SK-MEL-5 (cell line): ENCODE data around the gene PYGB. TPM values are rescaled to one million over a fixed set of nuclear protein-coding genes. Genes with fewer than 3 reads are reported as not detected.
"Not testable (repeated sequence)": the region's sequence is repeated elsewhere in the genome, so short reads cannot be mapped to it uniquely, and the experiment has no call there.

Source experiments
- DNase-seq: peaks from one replicate; pipeline ENCODE4 v3.0.0-alpha.2; 2016; ENCODE audit warnings: low read depth, low spot score
- in situ Hi-C: cut with HindIII; loops from 2 replicates; pipeline ENCODE4 v1.10.0; 2016; ENCODE audit warnings: low sequenced_read_pairs, high pct_unique_total_duplicates, low pct_unique_long_range_greater_than_20kb
- total RNA-seq: library from RNA; depleted of rRNA; stranded (reverse); fragments of >200 nt; shearing (Covaris generic); gene quantifications from 2 replicates; pipeline ENCODE4 v1.2.3, GENCODE V29; 2014

The PYGB gene
- total RNA-seq, 1 experiment from 2014 or later, result 446 TPM

GRCh38 chr20:25308671-25309394 lies 60.9 kb downstream of the PYGB start:
- in situ Hi-C loops, result no loop called here
- DNase-seq, result no peak

GRCh38 chr20:25309395-25310267 lies 61.7 kb downstream of the PYGB start:
- in situ Hi-C loops, result no loop called here
- peak; percentile 37 for DNase-seq

- DNase-seq, result peak; percentile 90
- in situ Hi-C loops, result no loop called here
Measured at GRCh38 chr20:25310268-25310920, 62.5 kb downstream of the PYGB start.

GRCh38 chr20:25310921-25311728 lies 63.2 kb downstream of the PYGB start:
- in situ Hi-C loops, result no loop called here
- no peak for DNase-seq

- DNase-seq, in situ Hi-C loops: not testable (repeated sequence)
Measured at GRCh38 chr20:25312716-25313115, 64.8 kb downstream of the PYGB start.

- in situ Hi-C loops, result no loop called here
- DNase-seq, result no peak
Measured at GRCh38 chr20:25313593-25313992, 65.7 kb downstream of the PYGB start.

- in situ Hi-C loops, result no loop called here
- DNase-seq, result peak; percentile 62
Measured at GRCh38 chr20:25314497-25315417, 66.9 kb downstream of the PYGB start.

- in situ Hi-C loops, result no loop called here
- DNase-seq, result no peak
Measured at GRCh38 chr20:25315418-25316210, 67.7 kb downstream of the PYGB start.

GRCh38 chr20:25316506-25317190 lies 68.8 kb downstream of the PYGB start:
- DNase-seq, result no peak

GRCh38 chr20:25317351-25318075 lies 69.6 kb downstream of the PYGB start:
- in situ Hi-C loops, result no loop called here
- DNase-seq, result no peak

More at GRCh38 chr20:25316506-25317190, 68.8 kb downstream of the PYGB start:
- in situ Hi-C loops, result no loop called here

- DNase-seq, result no peak
- in situ Hi-C loops, result no loop called here
Measured at GRCh38 chr20:25318471-25319240, 70.8 kb downstream of the PYGB start.

- in situ Hi-C loops, result no loop called here
- no peak for DNase-seq
Measured at GRCh38 chr20:25319241-25320034, 71.6 kb downstream of the PYGB start.

- in situ Hi-C loops, result no loop called here
- DNase-seq, result no peak
Measured at GRCh38 chr20:25320035-25320800, 72.3 kb downstream of the PYGB start.
